ENCODE results near the gene LENG9.

The LENG9 gene

GRCh38 chr19:54435551-54436016 lies 28.0 kb downstream of the LENG9 start:
- no peak for DNase-seq

GRCh38 chr19:54434873-54435214 lies 28.7 kb downstream of the LENG9 start:
- no peak for DNase-seq

GRCh38 chr19:54434112-54434872 lies 29.3 kb downstream of the LENG9 start:
- DNase-seq: no peak

GRCh38 chr19:54433697-54434096 lies 29.9 kb downstream of the LENG9 start:
- DNase-seq: no peak

- DNase-seq: no peak
These were observed 31.3 kb downstream of the LENG9 start for GRCh38 chr19:54432144-54432738.

- DNase-seq: no peak
These were observed 32.2 kb downstream of the LENG9 start for GRCh38 chr19:54431255-54431838.

GRCh38 chr19:54430306-54431254 lies 33.0 kb downstream of the LENG9 start:
- DNase-seq: no peak

GRCh38 chr19:54429545-54430227 lies 33.9 kb downstream of the LENG9 start:
- no peak for DNase-seq

- DNase-seq: no peak
These were observed 34.4 kb downstream of the LENG9 start for GRCh38 chr19:54429176-54429495.

- no peak for DNase-seq
These were observed 35.0 kb downstream of the LENG9 start for GRCh38 chr19:54428323-54429175.

GRCh38 chr19:54427586-54427985 lies 36.0 kb downstream of the LENG9 start:
- no peak for DNase-seq

- no peak for DNase-seq
These were observed 37.2 kb downstream of the LENG9 start for GRCh38 chr19:54426291-54426931.

GRCh38 chr19:54425382-54425723 lies 38.2 kb downstream of the LENG9 start:
- DNase-seq: no peak

- DNase-seq: no peak
These were observed 38.8 kb downstream of the LENG9 start for GRCh38 chr19:54424660-54425381.

GRCh38 chr19:54424201-54424600 lies 39.4 kb downstream of the LENG9 start:
- no peak for DNase-seq

- no peak for DNase-seq
These were observed 41.4 kb downstream of the LENG9 start for GRCh38 chr19:54422136-54422535.

- DNase-seq: no peak
These were observed 42.1 kb downstream of the LENG9 start for GRCh38 chr19:54421521-54421920.

- no peak for DNase-seq
These were observed 42.4 kb downstream of the LENG9 start for GRCh38 chr19:54421169-54421516.

- no peak for DNase-seq
These were observed 43.0 kb downstream of the LENG9 start for GRCh38 chr19:54420383-54421168.

GRCh38 chr19:54420068-54420382 lies 43.6 kb downstream of the LENG9 start:
- no peak for DNase-seq
